Sigmoid colon (tissue), 7 donors: ENCODE results near the gene ERG. TPM values are rescaled to one million over a fixed set of nuclear protein-coding genes. Genes with fewer than 3 reads are reported as not detected.

Experiments
- DNase-seq: peaks from one replicate; pipeline ENCODE4 v3.0.0-alpha.2; 2019
- H3K27ac ChIP-seq, 4 donors: fragments of 200-600 bp; sonication (generic); one replicate each; pipeline ENCODE4 v1.5.1; 2016 to 2019; ENCODE audit warnings: mild to moderate bottlenecking in 1 of 4
- H3K27me3 ChIP-seq, 3 donors: fragments of 200-600 bp; sonication (generic); one replicate each; pipeline ENCODE4 v1.5.1; 2019; ENCODE audit warnings: mild to moderate bottlenecking in 1 of 3
- H3K36me3 ChIP-seq, 4 donors: fragments of 200-600 bp; sonication (generic); one replicate each; pipeline ENCODE4 v1.5.1; 2016 to 2019
- H3K4me1 ChIP-seq, 4 donors: fragments of 200-600 bp; sonication (generic); one replicate each; pipeline ENCODE4 v1.5.1; 2017 to 2019
- H3K4me3 ChIP-seq, 4 donors: fragments of 200-600 bp; sonication (generic); one replicate each; pipeline ENCODE4 v1.5.1; 2017 to 2019; ENCODE audit warnings: mild to moderate bottlenecking in 2 of 4, moderate library complexity in 1 of 4
- H3K9me3 ChIP-seq, 4 donors: fragments of 200-600 bp in 3 of 4; sonication (generic) in 3 of 4; one replicate each; pipeline versions ENCODE4 v1.5.1 to v1.6.1; 2013 to 2019
- CTCF ChIP-seq, 4 experiments: fragments of 450-650 bp in 3 of 4; fragments of 200-600 bp in 1 of 4; IDR thresholded peaks; one replicate each; pipeline ENCODE4 v1.5.1; 2016 to 2019; ENCODE audit warnings: antibody characterized with exemption in 4 of 4, mild to moderate bottlenecking in 3 of 4, moderate library complexity in 2 of 4
- EP300 ChIP-seq, 4 donors: sonication (generic); formaldehyde crosslinking; IDR thresholded peaks; one replicate each; pipeline ENCODE4 v1.6.1; 2017; ENCODE audit warnings: antibody characterized with exemption in 4 of 4
- POLR2A ChIP-seq, 2 donors: fragments of 450-650 bp; IDR thresholded peaks; one replicate each; pipeline ENCODE4 v1.6.1; 2016; ENCODE audit warnings: antibody characterized with exemption in 2 of 2, mild to moderate bottlenecking in 2 of 2, moderate library complexity in 2 of 2
- POLR2AphosphoS5 ChIP-seq, 4 donors: sonication (generic); formaldehyde crosslinking; IDR thresholded peaks; one replicate each; pipeline ENCODE4 v1.6.1; 2017; ENCODE audit warnings: antibody characterized with exemption in 4 of 4
- WGBS, 2 donors: extraction: QIAGEN DNeasy Blood & Tissue Kit; methylation state at CpG; one replicate each; pipeline ENCODE4 v1.1.7; 2013; 5-methylcytosine and 5-hydroxymethylcytosine counted together
- intact Hi-C: fragments of 100-400 bp; cut with DNase I; formaldehyde crosslinking; loops from one replicate; pipeline ENCODE4 v1.15.1; 2023
- polyA plus RNA-seq, 3 donors: library from polyadenylated mRNA; stranded (reverse); fragments of 200-250 nt; gene quantifications; one replicate each; pipeline ENCODE4 v1.2.3, GENCODE V29; 2013
- total RNA-seq, 4 donors: library from RNA; depleted of rRNA; stranded (reverse); fragments of >200 nt; gene quantifications; one replicate each; pipeline ENCODE4 v1.1.0, GENCODE V29; 2016
- donor health status: healthy with polysubstance abuse.
- donor health status: Bipolar disorder and iron deficiency.
- donor health status: healthy.

Gene ERG
- total and polyA plus RNA-seq, 7 donors: 1.8 to 6.4 (median 4.1) TPM

DNA sequence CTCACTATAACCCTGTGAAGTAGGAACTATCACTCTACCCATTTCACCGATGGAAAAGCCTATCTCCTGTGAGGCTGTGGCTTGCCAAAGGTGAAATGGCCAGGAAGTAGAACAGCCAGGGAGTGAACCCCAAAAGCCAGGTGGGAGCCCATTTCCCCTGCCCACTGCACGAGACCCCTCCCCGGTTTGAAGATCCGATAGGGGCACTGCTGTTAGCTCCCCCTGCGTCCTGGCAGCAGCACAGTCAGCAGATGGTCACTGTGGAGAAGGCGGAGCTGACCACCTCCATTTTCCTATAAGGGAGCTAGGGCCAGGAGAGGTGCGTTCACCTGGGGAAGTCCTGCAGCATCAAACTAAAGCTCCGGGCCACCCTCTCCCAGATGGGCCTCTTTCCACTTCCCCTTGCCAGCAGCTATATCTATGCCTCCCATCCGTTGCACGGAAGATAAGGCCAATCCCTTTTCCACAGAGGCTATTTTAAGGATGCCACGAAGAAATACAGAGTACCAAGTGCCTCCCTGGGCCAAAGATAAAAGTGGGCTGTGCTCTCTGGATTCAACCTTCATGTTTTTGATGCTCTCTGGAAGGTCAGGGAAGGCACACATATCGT, 7.8 kb downstream of the ERG start:
- no peak for DNase-seq
- WGBS, 2 donors: 69 to 92% methylated on average over 12 of the region's 12 CpGs
- TF ChIP-seq POLR2A (IDR thresholded peaks at IDR 0.05) (no peak), EP300 (IDR thresholded peaks at IDR 0.05) (no peak), POLR2AphosphoS5 (IDR thresholded peaks at IDR 0.05) (no peak), CTCF (IDR thresholded peaks at IDR 0.05) (no peak)
- Histone ChIP-seq H3K4me3 (no peak overlapping the region), H3K27me3 (no peaks in the 10 kb centered on the region), H3K9me3 (no peaks in the 10 kb centered on the region), H3K27ac (peak overlapping the region in 1 of 4 donors; percentile 23), H3K36me3 (no peaks in the 10 kb centered on the region), H3K4me1 (peaks cover 0 to 12% (median 0%) of the 10 kb centered on the region in 4 donors)
- intact Hi-C loops: no loop called here

- 44 to 77% methylated on average over 6 of the region's 6 CpGs for WGBS, 2 donors
- no peaks in the 10 kb centered on the region for H3K9me3 ChIP-seq
- TF ChIP-seq CTCF (IDR thresholded peaks at IDR 0.05) (no peak), POLR2AphosphoS5 (IDR thresholded peaks at IDR 0.05) (no peak), POLR2A (IDR thresholded peaks at IDR 0.05) (no peak), EP300 (IDR thresholded peaks at IDR 0.05) (no peak)
- H3K27me3 ChIP-seq: no peaks in the 10 kb centered on the region
- H3K4me1 ChIP-seq: peaks cover 0 to 12% (median 0%) of the 10 kb centered on the region in 4 donors
- DNase-seq: no peak
- no peaks in the 10 kb centered on the region for H3K36me3 ChIP-seq
- intact Hi-C loops: no loop called here
- no peak overlapping the region for H3K4me3 ChIP-seq
- H3K27ac ChIP-seq: no peak overlapping the region
These were observed 8.5 kb downstream of the ERG start for GRCh38 chr21:38489729-38490128.

DNA sequence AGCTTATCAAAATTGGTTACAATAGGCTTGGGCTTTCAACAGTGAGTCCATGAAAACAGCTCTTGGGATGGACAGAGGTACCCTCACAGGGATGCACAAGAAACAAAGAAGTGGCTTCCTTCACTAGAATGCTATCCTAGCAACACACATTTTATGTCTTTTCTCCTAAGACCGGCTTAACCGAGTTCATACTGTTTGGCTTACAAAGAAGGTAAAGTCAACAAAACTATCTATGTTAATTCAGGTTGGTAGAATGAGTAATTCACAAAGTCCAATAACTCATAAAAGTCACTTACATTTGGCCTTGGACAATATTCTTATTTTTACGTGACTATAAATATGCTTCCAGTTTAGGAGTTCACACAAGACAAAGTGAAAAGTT, 9.0 kb downstream of the ERG start:
- 17 to 61% methylated on average over 3 of the region's 3 CpGs for WGBS, 2 donors
- H3K4me1 ChIP-seq: peaks cover 0 to 12% (median 0%) of the 10 kb centered on the region in 4 donors
- no peak overlapping the region for H3K4me3 ChIP-seq
- no peaks in the 10 kb centered on the region for H3K36me3 ChIP-seq
- no peak overlapping the region for H3K27ac ChIP-seq
- intact Hi-C loops: no loop called here
- no peaks in the 10 kb centered on the region for H3K9me3 ChIP-seq
- H3K27me3 ChIP-seq: no peaks in the 10 kb centered on the region
- DNase-seq: no peak
- no peak for TF ChIP-seq POLR2AphosphoS5 (IDR thresholded peaks at IDR 0.05)
- no peak for TF ChIP-seq CTCF (IDR thresholded peaks at IDR 0.05)
- TF ChIP-seq EP300 (IDR thresholded peaks at IDR 0.05): no peak
- TF ChIP-seq POLR2A (IDR thresholded peaks at IDR 0.05): no peak

- H3K36me3 ChIP-seq: no peaks in the 10 kb centered on the region
- WGBS, 2 donors: 36 to 44% methylated on average over 11 of the region's 11 CpGs
- H3K4me1 ChIP-seq: peaks cover 0 to 12% (median 0%) of the 10 kb centered on the region in 4 donors
- no peak overlapping the region for H3K4me3 ChIP-seq
- intact Hi-C loops: no loop called here
- DNase-seq: no peak
- H3K9me3 ChIP-seq: no peaks in the 10 kb centered on the region
- peak overlapping the region in 1 of 4 donors; percentile 40 for H3K27ac ChIP-seq
- TF ChIP-seq POLR2A (IDR thresholded peaks at IDR 0.05) (no peak), POLR2AphosphoS5 (IDR thresholded peaks at IDR 0.05) (no peak), CTCF (IDR thresholded peaks at IDR 0.05) (no peak), EP300 (IDR thresholded peaks at IDR 0.05) (no peak)
- H3K27me3 ChIP-seq: no peaks in the 10 kb centered on the region
These were observed 9.5 kb downstream of the ERG start for GRCh38 chr21:38488640-38489270.
